HCT116 (cell line): Measurements from ENCODE around the gene SLC30A3. TPM values are rescaled to one million over a fixed set of nuclear protein-coding genes. Genes with fewer than 3 reads are reported as not detected.

ENCODE experiments used
- ATAC-seq: fragments of 200-7000 bp; cut with Tn5 transposase; 2 replicates; pipeline ENCODE4 v1.9.1; 2020; ENCODE audit warnings: mild to moderate bottlenecking, moderate library complexity
- BruUV-seq: library from RNA; stranded (reverse); fragments of 400-500 nt; replicated peaks from 2 replicates; lab custom pipeline; 2021; lab: Mats Ljungman, UMichigan
- CTCF ChIA-PET: fragments of 300-600 bp; sonication (Branson Sonifier 250); formaldehyde crosslinking; loops from one replicate; lab custom pipeline; 2021; ENCODE audit warnings: antibody characterized with exemption; lab: Charles Lee
- POLR2A ChIA-PET: fragments of 300-600, 350-600 bp; sonication (Branson Sonifier 250); formaldehyde crosslinking; loops from one replicate; lab custom pipeline; 2021; ENCODE audit warnings: antibody characterized with exemption; lab: Charles Lee
- RAD21 ChIA-PET, 2 experiments: fragments of 300-600 bp; sonication (Branson Sonifier 250); formaldehyde crosslinking; loops; one replicate each; lab custom pipeline; 2023; ENCODE audit warnings: low total read pairs in 2 of 2; ENCODE audit not compliant: uncharacterized antibody in 2 of 2, unreplicated experiment in 2 of 2, low non-redundant PET in 1 of 2; lab: Charles Lee
- DNase-seq: peaks from one replicate; pipeline ENCODE4 v3.0.0-alpha.2; 2010; ENCODE audit warnings: low read depth, low spot score
- H2AFZ ChIP-seq: fragments of 200-600 bp; shearing (Covaris generic), sonication (generic); 2 replicates; pipeline ENCODE4 v1.6.1; 2017; ENCODE audit warnings: low read depth, mixed run types, mixed read lengths, antibody characterized with exemption, low read length; ENCODE audit not compliant: poor library complexity, severe bottlenecking
- H3K27ac ChIP-seq: 2 replicates; pipeline ENCODE4 v1.5.1; 2012; ENCODE audit warnings: low read depth, low read length
- H3K27me3 ChIP-seq: fragments of 200-600 bp; sonication (generic); 2 replicates; pipeline ENCODE4 v1.6.1; 2016; ENCODE audit warnings: mixed run types, low read length, mixed read lengths; ENCODE audit not compliant: insufficient read depth
- H3K36me3 ChIP-seq, 2 experiments: fragments of 200-500 bp in 1 of 2; fragments of 200-600 bp in 1 of 2; sonication (Bioruptor generic) in 1 of 2; sonication (generic) in 1 of 2; 2 replicates each; pipeline versions ENCODE4 v1.5.1 to v1.6.1; 2014 to 2016; ENCODE audit warnings: low read length in 2 of 2, inconsistent platforms in 1 of 2, mixed read lengths in 1 of 2, mixed run types in 1 of 2; ENCODE audit not compliant: insufficient read depth in 2 of 2, control insufficient read depth in 1 of 2
- H3K4me1 ChIP-seq, 2 experiments: fragments of 200-600 bp in 1 of 2; sonication (generic) in 1 of 2; 2 replicates each; pipeline versions ENCODE4 v1.5.1 to v1.6.1; 2012 to 2017; ENCODE audit warnings: low read length in 2 of 2, inconsistent platforms in 1 of 2, mild to moderate bottlenecking in 1 of 2, mixed read lengths in 1 of 2, mixed run types in 1 of 2, moderate library complexity in 1 of 2; ENCODE audit not compliant: insufficient read depth in 2 of 2, control insufficient read depth in 1 of 2
- H3K4me2 ChIP-seq: fragments of 200-600 bp; sonication (generic); 2 replicates; pipeline ENCODE4 v1.6.1; 2017; ENCODE audit warnings: mixed run types, low read length, mixed read lengths
- H3K4me3 ChIP-seq, 2 experiments: fragments of 200-600 bp in 1 of 2; sonication (generic) in 1 of 2; replicated peaks in 1 of 2; 2 replicates each; pipeline ENCODE4 v1.5.1; 2011 to 2016; ENCODE audit warnings: low read length in 2 of 2, control low read depth in 1 of 2, low read depth in 1 of 2, mild to moderate bottlenecking in 1 of 2, mixed read lengths in 1 of 2, mixed run types in 1 of 2
- H3K79me2 ChIP-seq: fragments of 200-600 bp; sonication (generic); 2 replicates; pipeline ENCODE4 v1.6.1; 2017; ENCODE audit warnings: mild to moderate bottlenecking, mixed run types, low read length, moderate library complexity, mixed read lengths; ENCODE audit not compliant: insufficient read depth
- H3K9ac ChIP-seq: fragments of 200-600 bp; sonication (generic); 2 replicates; pipeline ENCODE4 v1.6.1; 2016; ENCODE audit warnings: low read length, mixed read lengths
- H3K9me2 ChIP-seq: fragments of 200-600 bp; sonication (generic), shearing (Covaris generic); 2 replicates; pipeline ENCODE4 v1.6.1; 2017; ENCODE audit warnings: mixed run types, mild to moderate bottlenecking, moderate library complexity; ENCODE audit not compliant: insufficient read depth
- H3K9me3 ChIP-seq, 2 experiments: fragments of 200-500 bp in 1 of 2; fragments of 200-600 bp in 1 of 2; sonication (Bioruptor generic) in 1 of 2; sonication (generic) in 1 of 2; 2 replicates each; pipeline ENCODE4 v1.6.1; 2014 to 2017; ENCODE audit warnings: low read length in 2 of 2, mixed read lengths in 2 of 2, inconsistent platforms in 1 of 2, low read depth in 1 of 2, mild to moderate bottlenecking in 1 of 2, mixed run types in 1 of 2, moderate library complexity in 1 of 2; ENCODE audit not compliant: control insufficient read depth in 1 of 2, insufficient read depth in 1 of 2
- H4K20me1 ChIP-seq: fragments of 200-600 bp; sonication (generic), shearing (Covaris generic); 2 replicates; pipeline ENCODE4 v1.6.1; 2017; ENCODE audit warnings: mixed run types, mild to moderate bottlenecking, moderate library complexity; ENCODE audit not compliant: insufficient read depth
- CEBPB ChIP-seq: IDR thresholded peaks from 2 replicates; pipeline ENCODE4 v1.6.1; 2012; ENCODE audit warnings: low read depth
- ELF1 ChIP-seq: IDR thresholded peaks from 2 replicates; pipeline ENCODE4 v1.6.1; 2012; ENCODE audit warnings: low read depth, borderline replicate concordance
- EZH2phosphoT487 ChIP-seq: fragments of 200-600 bp; IDR thresholded peaks from 2 replicates; pipeline ENCODE4 v1.6.1; 2018; ENCODE audit warnings: antibody characterized with exemption, borderline replicate concordance
- JUND ChIP-seq: IDR thresholded peaks from 2 replicates; pipeline ENCODE4 v1.6.1; 2012
- POLR2A ChIP-seq: IDR thresholded peaks from 2 replicates; pipeline ENCODE4 v1.7.0; 2011; ENCODE audit warnings: borderline replicate concordance; ENCODE audit not compliant: insufficient read depth, insufficient read length; ENCODE audit errors: extremely low read depth
- POLR2AphosphoS5 ChIP-seq: IDR thresholded peaks from 2 replicates; pipeline ENCODE4 v1.6.1; 2011; ENCODE audit warnings: mild to moderate bottlenecking, low read depth, low read length, moderate library complexity
- SP1 ChIP-seq: IDR thresholded peaks from 2 replicates; pipeline ENCODE4 v1.6.1; 2012; ENCODE audit warnings: low read depth
- SRF ChIP-seq: IDR thresholded peaks from 2 replicates; pipeline ENCODE4 v1.6.1; 2012; ENCODE audit warnings: low read depth
- TCF7L2 ChIP-seq: IDR thresholded peaks from 2 replicates; pipeline ENCODE4 v1.7.0; 2011; ENCODE audit warnings: borderline replicate concordance, inconsistent platforms; ENCODE audit not compliant: insufficient read depth, insufficient read length; ENCODE audit errors: extremely low read depth
- ZFX ChIP-seq: fragments of 450-650 bp; IDR thresholded peaks from 2 replicates; pipeline ENCODE4 v1.6.1; 2017
- ZNF274 ChIP-seq: fragments of 200-500 bp; sonication (Bioruptor generic); IDR thresholded peaks from 2 replicates; pipeline ENCODE4 v1.6.1; 2014; ENCODE audit warnings: mild to moderate bottlenecking, low read depth, low read length, inconsistent platforms
- intact Hi-C: fragments of 100-400 bp; cut with micrococcal nuclease; formaldehyde crosslinking; loops from 2 replicates; pipeline ENCODE4 v1.10.0; 2022
- total RNA-seq: library from RNA; stranded (reverse); gene quantifications from one replicate; pipeline ENCODE4 v1.2.1, GENCODE V29; 2021; ENCODE audit not compliant: unreplicated experiment
- TF ChIP-seq, protein P1 (sequence below): IDR thresholded peaks from 2 replicates; pipeline ENCODE4 v1.6.1; 2012
- TF ChIP-seq, protein P2 (sequence below): IDR thresholded peaks from 2 replicates; pipeline ENCODE4 v1.6.1; 2012
- TF ChIP-seq, protein P3 (sequence below), 3 experiments: fragments of 200-600 bp in 1 of 3; sonication (generic) in 1 of 3; IDR thresholded peaks in 2 of 3; conservative IDR thresholded peaks in 1 of 3; 2 replicates each; pipeline ENCODE4 v1.5.1; 2012 to 2017; ENCODE audit warnings: low read depth in 2 of 3, low read length in 2 of 3, antibody characterized with exemption in 1 of 3, borderline replicate concordance in 1 of 3, control low read depth in 1 of 3, mild to moderate bottlenecking in 1 of 3, mixed read lengths in 1 of 3, mixed run types in 1 of 3, moderate library complexity in 1 of 3; ENCODE audit not compliant: insufficient read depth in 1 of 3
- TF ChIP-seq, protein P4 (sequence below): IDR thresholded peaks from 2 replicates; pipeline ENCODE4 v1.6.1; 2011; ENCODE audit warnings: mild to moderate bottlenecking, low read length, moderate library complexity; ENCODE audit not compliant: insufficient replicate concordance; ENCODE audit errors: extremely low read depth

SLC30A3 gene
- total RNA-seq, 1 experiment from 2014 or later = 20.5 TPM

DNA sequence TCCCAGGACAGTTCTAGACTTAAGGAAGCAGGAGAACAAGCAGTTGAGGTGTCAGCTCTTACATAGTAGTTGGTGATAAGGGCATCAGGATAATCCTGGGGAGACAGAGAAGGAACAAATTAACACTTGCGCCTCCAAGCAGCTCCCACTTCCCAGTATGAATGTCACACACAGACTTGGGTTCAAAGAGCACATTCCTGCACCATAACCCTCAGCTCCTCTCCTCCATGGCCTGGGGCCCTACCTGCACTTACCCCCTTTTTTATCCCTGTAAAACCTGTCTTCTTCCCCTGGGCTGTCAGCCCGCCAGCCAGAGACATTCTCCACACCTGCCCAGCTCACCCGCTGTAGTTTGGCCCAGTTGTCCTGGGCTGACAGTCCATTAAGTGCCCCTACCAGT, 49.3 kb upstream of the SLC30A3 start:
- Histone ChIP-seq H3K27ac (no peak overlapping the region), H4K20me1 (no peaks in the 10 kb centered on the region), H3K9ac (no peak overlapping the region), H3K9me3 (no peaks in the 10 kb centered on the region), H2AFZ (no peak overlapping the region), H3K27me3 (no peaks in the 10 kb centered on the region), H3K79me2 (no peaks in the 10 kb centered on the region), H3K4me1 (no peaks in the 10 kb centered on the region), H3K9me2 (no peaks in the 10 kb centered on the region), H3K36me3 (peaks cover 0 to 5% of the 10 kb centered on the region in 2 experiments; a peak in 1 of 4 replicates), H3K4me3 (no peak overlapping the region), H3K4me2 (no peak overlapping the region)
- BruUV-seq = no TSS peak
- no peak for TF ChIP-seq POLR2A
- TF ChIP-seq, protein P1, sequence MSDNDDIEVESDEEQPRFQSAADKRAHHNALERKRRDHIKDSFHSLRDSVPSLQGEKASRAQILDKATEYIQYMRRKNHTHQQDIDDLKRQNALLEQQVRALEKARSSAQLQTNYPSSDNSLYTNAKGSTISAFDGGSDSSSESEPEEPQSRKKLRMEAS = no peak
- no peak for TF ChIP-seq SRF
- no peak for TF ChIP-seq SP1
- TF ChIP-seq JUND = no peak
- TF ChIP-seq, protein P2, sequence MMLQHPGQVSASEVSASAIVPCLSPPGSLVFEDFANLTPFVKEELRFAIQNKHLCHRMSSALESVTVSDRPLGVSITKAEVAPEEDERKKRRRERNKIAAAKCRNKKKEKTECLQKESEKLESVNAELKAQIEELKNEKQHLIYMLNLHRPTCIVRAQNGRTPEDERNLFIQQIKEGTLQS = no peak
- no peak for TF ChIP-seq CEBPB
- TF ChIP-seq, protein P3, sequence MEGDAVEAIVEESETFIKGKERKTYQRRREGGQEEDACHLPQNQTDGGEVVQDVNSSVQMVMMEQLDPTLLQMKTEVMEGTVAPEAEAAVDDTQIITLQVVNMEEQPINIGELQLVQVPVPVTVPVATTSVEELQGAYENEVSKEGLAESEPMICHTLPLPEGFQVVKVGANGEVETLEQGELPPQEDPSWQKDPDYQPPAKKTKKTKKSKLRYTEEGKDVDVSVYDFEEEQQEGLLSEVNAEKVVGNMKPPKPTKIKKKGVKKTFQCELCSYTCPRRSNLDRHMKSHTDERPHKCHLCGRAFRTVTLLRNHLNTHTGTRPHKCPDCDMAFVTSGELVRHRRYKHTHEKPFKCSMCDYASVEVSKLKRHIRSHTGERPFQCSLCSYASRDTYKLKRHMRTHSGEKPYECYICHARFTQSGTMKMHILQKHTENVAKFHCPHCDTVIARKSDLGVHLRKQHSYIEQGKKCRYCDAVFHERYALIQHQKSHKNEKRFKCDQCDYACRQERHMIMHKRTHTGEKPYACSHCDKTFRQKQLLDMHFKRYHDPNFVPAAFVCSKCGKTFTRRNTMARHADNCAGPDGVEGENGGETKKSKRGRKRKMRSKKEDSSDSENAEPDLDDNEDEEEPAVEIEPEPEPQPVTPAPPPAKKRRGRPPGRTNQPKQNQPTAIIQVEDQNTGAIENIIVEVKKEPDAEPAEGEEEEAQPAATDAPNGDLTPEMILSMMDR (IDR thresholded peaks at IDR 0.05 in 2 of 3, conservative IDR thresholded peaks at IDR 0.05 in 1 of 3; ENCODE audit: borderline replicate concordance in 1 of 3, insufficient read depth in 1 of 3, low read depth in 2 of 3, low read length in 2 of 3) = no peak
- no peak for TF ChIP-seq ELF1
- TF ChIP-seq, protein P4, sequence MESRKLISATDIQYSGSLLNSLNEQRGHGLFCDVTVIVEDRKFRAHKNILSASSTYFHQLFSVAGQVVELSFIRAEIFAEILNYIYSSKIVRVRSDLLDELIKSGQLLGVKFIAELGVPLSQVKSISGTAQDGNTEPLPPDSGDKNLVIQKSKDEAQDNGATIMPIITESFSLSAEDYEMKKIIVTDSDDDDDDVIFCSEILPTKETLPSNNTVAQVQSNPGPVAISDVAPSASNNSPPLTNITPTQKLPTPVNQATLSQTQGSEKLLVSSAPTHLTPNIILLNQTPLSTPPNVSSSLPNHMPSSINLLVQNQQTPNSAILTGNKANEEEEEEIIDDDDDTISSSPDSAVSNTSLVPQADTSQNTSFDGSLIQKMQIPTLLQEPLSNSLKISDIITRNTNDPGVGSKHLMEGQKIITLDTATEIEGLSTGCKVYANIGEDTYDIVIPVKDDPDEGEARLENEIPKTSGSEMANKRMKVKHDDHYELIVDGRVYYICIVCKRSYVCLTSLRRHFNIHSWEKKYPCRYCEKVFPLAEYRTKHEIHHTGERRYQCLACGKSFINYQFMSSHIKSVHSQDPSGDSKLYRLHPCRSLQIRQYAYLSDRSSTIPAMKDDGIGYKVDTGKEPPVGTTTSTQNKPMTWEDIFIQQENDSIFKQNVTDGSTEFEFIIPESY = no peak
- no peak for TF ChIP-seq ZNF274
- no peak for TF ChIP-seq ZFX
- no peak for TF ChIP-seq TCF7L2
- no peak for TF ChIP-seq POLR2AphosphoS5
- no peak for TF ChIP-seq EZH2phosphoT487
- intact Hi-C loops = no loop called here
- RAD21 ChIA-PET = no interaction called here
- POLR2A ChIA-PET = no interaction called here
- no peak for DNase-seq
- CTCF ChIA-PET = interaction anchor here (1.5 kb wide), 1 partner anchor 9 kb away, joined by 6 read pairs; no protein-coding TSS in a partner anchor
- ATAC-seq = no peak
